Measurements from ENCODE around the gene GRM1. TPM values are rescaled to one million over a fixed set of nuclear protein-coding genes. Genes with fewer than 3 reads are reported as not detected.

Gene GRM1
- total RNA-seq, 1 donor from 2014 or later: 0.41 TPM

GRCh38 chr6:146422789-146423375 is 394.0 kb downstream of the GRM1 start:
- Mint-ChIP-seq H3K9me3 (ENCODE audit: low read depth) (no peaks in the 10 kb centered on the region), H3K4me3 (ENCODE audit: low read depth) (no peak overlapping the region), H3K4me1 (ENCODE audit: low read depth) (no peaks in the 10 kb centered on the region), H3K36me3 (ENCODE audit: insufficient read depth) (no peaks in the 10 kb centered on the region), H3K27me3 (peaks cover 7% of the 10 kb centered on the region), H3K27ac (no peak overlapping the region)
- no peak for DNase-seq (ENCODE audit: low spot score, unreplicated experiment)
- TF ChIP-seq, protein P1, sequence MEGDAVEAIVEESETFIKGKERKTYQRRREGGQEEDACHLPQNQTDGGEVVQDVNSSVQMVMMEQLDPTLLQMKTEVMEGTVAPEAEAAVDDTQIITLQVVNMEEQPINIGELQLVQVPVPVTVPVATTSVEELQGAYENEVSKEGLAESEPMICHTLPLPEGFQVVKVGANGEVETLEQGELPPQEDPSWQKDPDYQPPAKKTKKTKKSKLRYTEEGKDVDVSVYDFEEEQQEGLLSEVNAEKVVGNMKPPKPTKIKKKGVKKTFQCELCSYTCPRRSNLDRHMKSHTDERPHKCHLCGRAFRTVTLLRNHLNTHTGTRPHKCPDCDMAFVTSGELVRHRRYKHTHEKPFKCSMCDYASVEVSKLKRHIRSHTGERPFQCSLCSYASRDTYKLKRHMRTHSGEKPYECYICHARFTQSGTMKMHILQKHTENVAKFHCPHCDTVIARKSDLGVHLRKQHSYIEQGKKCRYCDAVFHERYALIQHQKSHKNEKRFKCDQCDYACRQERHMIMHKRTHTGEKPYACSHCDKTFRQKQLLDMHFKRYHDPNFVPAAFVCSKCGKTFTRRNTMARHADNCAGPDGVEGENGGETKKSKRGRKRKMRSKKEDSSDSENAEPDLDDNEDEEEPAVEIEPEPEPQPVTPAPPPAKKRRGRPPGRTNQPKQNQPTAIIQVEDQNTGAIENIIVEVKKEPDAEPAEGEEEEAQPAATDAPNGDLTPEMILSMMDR (IDR thresholded peaks at IDR 0.05; ENCODE audit: unreplicated experiment): no peak

DNA sequence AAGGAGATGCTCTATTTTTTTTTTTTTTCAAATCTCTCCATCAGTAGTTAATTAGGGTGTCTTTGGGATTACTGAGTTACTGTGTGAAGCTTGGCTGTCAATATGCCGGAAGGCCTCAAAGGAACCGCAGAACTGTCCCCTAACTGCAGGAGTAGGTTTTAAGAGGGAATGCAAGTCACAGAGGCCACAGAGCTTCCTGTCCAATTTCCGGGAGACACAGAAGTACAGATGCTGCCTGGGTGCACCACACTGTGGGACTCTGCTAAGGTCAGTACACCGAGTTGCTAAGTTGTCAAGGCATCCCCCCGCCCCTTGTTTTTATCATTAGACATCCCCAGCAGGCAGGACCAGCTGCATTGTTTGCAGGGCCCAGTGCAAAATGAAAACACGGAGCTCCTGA is 394.6 kb downstream of the GRM1 start:
- no peaks in the 10 kb centered on the region for H3K36me3 Mint-ChIP-seq (ENCODE audit: insufficient read depth)
- no peaks in the 10 kb centered on the region for H3K9me3 Mint-ChIP-seq (ENCODE audit: low read depth)
- H3K4me1 Mint-ChIP-seq (ENCODE audit: low read depth): no peaks in the 10 kb centered on the region
- H3K27me3 Mint-ChIP-seq: peaks cover 7% of the 10 kb centered on the region
- H3K4me3 Mint-ChIP-seq (ENCODE audit: low read depth): no peak overlapping the region
- no peak for DNase-seq (ENCODE audit: low spot score, unreplicated experiment)
- H3K27ac Mint-ChIP-seq: no peak overlapping the region
- TF ChIP-seq, protein P1 (IDR thresholded peaks at IDR 0.05; ENCODE audit: unreplicated experiment): no peak

- no peak overlapping the region for H3K4me3 Mint-ChIP-seq (ENCODE audit: low read depth)
- no peak overlapping the region for H3K27ac Mint-ChIP-seq
- peaks cover 10% of the 10 kb centered on the region for H3K27me3 Mint-ChIP-seq
- no peaks in the 10 kb centered on the region for H3K4me1 Mint-ChIP-seq (ENCODE audit: low read depth)
- no peaks in the 10 kb centered on the region for H3K9me3 Mint-ChIP-seq (ENCODE audit: low read depth)
- no peaks in the 10 kb centered on the region for H3K36me3 Mint-ChIP-seq (ENCODE audit: insufficient read depth)
- DNase-seq (ENCODE audit: low spot score, unreplicated experiment): no peak
- TF ChIP-seq, protein P1 (IDR thresholded peaks at IDR 0.05; ENCODE audit: unreplicated experiment): no peak
Measured at GRCh38 chr6:146426516-146426915, 397.7 kb downstream of the GRM1 start.

DNA sequence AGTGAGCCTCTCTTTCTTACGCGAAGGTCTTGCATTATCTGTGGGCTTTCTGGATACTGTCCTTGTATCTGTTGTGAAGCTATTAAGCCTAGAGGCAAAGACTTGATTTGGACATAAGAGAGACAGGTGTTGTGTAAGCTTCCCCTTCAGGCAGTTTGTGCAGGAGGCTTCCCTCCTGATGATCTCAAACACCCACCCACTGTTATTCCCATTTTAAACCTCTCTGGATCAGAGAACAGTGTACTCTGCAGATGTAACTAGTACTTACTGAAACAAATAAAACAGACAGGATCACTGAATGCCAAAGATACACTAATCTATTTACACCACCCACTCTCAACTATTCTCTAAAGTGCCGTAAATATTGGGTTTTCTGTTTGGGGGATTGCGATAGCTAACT is 401.0 kb downstream of the GRM1 start:
- no peaks in the 10 kb centered on the region for H3K4me1 Mint-ChIP-seq (ENCODE audit: low read depth)
- peaks cover 24% of the 10 kb centered on the region for H3K27me3 Mint-ChIP-seq
- no peak overlapping the region for H3K27ac Mint-ChIP-seq
- no peak overlapping the region for H3K4me3 Mint-ChIP-seq (ENCODE audit: low read depth)
- DNase-seq (ENCODE audit: low spot score, unreplicated experiment): no peak
- no peaks in the 10 kb centered on the region for H3K9me3 Mint-ChIP-seq (ENCODE audit: low read depth)
- TF ChIP-seq, protein P1 (IDR thresholded peaks at IDR 0.05; ENCODE audit: unreplicated experiment): no peak
- no peaks in the 10 kb centered on the region for H3K36me3 Mint-ChIP-seq (ENCODE audit: insufficient read depth)

DNA sequence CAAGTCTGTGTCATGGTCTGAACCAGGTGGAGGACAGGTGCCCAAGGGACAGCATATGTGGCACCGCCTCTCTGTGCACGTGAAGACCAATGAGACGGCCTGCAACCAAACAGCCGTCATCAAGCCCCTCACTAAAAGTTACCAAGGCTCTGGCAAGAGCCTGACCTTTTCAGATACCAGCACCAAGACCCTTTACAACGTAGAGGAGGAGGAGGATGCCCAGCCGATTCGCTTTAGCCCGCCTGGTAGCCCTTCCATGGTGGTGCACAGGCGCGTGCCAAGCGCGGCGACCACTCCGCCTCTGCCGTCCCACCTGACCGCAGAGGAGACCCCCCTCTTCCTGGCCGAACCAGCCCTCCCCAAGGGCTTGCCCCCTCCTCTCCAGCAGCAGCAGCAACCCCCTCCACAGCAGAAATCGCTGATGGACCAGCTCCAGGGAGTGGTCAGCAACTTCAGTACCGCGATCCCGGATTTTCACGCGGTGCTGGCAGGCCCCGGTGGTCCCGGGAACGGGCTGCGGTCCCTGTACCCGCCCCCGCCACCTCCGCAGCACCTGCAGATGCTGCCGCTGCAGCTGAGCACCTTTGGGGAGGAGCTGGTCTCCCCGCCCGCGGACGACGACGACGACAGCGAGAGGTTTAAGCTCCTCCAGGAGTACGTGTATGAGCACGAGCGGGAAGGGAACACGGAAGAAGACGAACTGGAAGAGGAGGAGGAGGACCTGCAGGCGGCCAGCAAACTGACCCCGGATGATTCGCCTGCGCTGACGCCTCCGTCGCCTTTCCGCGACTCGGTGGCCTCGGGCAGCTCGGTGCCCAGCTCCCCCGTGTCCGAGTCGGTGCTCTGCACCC is 405.2 kb downstream of the GRM1 start:
- no peak for DNase-seq (ENCODE audit: low spot score, unreplicated experiment)
- TF ChIP-seq, protein P1 (IDR thresholded peaks at IDR 0.05; ENCODE audit: unreplicated experiment): no peak
- H3K4me1 Mint-ChIP-seq (ENCODE audit: low read depth): peaks cover 3% of the 10 kb centered on the region
- H3K9me3 Mint-ChIP-seq (ENCODE audit: low read depth): no peaks in the 10 kb centered on the region
- no peak overlapping the region for H3K27ac Mint-ChIP-seq
- H3K36me3 Mint-ChIP-seq (ENCODE audit: insufficient read depth): no peaks in the 10 kb centered on the region
- H3K27me3 Mint-ChIP-seq: peaks cover 27% of the 10 kb centered on the region
- peak overlapping the region; percentile 71 for H3K4me3 Mint-ChIP-seq (ENCODE audit: low read depth)

Measured in progenitor cell of endocrine pancreas (in vitro differentiated cells).